GM21737 (cell line): ENCODE results near the gene ORC6.
"Not testable (repeated sequence)": the region's sequence is repeated elsewhere in the genome, so short reads cannot be mapped to it uniquely, and the experiment has no call there.

Source experiments
- ATAC-seq: cut with Tn5 transposase; IDR thresholded peaks from one replicate; pipeline ENCODE4 v1.9.1; 2021; ENCODE audit warnings: mild to moderate bottlenecking, moderate library complexity; ENCODE audit not compliant: unreplicated experiment

Gene ORC6, protein sequence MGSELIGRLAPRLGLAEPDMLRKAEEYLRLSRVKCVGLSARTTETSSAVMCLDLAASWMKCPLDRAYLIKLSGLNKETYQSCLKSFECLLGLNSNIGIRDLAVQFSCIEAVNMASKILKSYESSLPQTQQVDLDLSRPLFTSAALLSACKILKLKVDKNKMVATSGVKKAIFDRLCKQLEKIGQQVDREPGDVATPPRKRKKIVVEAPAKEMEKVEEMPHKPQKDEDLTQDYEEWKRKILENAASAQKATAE

DNA sequence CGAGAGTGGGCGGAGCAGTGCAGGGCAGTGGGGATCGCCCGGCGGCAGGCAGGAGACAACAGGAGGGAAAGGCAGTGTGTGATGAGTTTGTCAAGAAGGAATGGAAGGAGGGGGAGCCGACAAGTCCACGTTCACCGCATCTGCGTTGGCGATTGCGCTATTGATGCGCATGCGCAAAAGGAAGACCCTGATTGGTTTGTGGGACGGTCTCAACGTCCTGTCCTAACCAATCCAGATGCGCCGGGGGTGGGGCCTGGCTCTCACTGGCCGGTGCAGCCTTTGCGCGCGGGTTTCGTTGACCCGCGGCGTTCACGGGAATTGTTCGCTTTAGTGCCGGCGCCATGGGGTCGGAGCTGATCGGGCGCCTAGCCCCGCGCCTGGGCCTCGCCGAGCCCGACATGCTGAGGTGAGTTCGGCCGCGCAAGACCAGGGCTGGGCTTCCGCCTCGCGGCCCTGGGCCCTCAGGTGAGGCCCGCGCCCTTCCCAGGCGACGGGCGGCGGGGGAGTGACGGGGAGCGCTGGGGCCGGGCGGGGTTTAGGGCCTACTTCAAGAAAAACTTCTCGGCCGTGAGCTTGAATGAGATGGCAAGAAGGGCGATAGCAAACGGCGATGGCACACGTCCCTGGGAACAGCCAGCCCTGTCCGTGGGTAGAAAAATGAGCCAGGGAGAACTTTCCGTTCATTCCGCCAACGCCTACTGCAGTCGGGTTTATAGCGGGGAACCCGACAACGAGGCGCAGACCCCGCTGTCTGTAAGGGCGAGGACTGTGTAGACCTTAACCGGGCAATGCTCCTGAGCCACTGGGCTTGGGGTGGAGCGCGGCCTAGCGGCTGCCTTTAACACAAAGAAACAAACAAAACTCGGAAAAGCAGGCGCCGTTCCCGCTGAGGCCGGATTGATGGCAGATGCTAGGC is at the start of gene ORC6:
TSS of gene ORC6 (plus strand) at position 295 of the 916 bp plus-strand sequence. CDS start at position 342, 47 bp downstream.
- peak; percentile 69 for ATAC-seq

DNA sequence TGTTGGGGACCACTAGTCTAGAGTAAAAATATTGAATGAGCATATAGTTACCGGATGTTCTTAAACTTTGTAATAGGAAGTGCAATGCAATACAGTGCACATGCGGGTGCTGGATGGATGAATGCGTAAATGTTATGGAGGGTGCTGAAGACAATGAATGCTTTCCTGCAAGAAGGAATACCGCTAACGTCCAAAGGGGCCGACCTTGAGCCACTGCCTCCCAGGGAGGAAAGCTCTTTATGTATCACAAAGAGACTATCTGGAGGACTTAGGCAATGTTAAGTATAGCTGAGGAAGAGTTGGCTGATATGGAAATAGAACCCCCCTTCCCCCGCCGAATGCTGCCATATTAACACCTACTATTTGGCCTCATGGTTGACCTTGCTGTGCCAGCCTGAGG is 40.8 kb upstream of the ORC6 start:
- no peak for ATAC-seq

DNA sequence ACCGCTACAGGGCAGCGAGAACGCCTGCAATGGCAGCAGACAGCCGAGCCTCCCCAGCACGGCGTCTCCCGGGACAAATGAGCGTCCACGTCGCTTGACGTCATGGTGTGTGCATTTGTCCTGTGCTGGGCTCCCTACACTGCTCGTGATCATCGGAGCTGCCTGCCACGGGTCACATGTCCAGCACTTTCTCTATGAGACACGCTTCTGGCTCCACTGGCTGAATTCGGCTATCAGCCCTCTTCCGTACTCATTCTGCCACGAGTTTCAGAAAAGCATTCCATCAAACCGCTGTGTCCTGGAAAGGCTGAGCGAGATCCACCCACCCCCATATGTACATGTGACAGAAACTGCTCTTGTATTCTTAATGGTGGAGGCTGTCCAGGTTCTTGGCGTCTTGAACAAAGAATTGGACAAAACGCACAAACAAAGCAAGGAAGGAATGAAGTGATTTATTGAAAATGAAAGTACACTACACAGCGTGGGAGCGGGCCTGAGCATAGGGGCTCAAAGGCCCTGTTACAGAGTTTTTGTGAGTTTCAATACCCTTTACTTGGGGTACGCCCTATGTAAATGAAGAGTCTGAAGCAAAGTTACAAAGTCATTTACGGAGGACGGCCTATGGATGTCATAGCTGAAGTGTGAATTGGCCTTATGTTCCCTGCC is 39.7 kb upstream of the ORC6 start:
- ATAC-seq: no peak

DNA sequence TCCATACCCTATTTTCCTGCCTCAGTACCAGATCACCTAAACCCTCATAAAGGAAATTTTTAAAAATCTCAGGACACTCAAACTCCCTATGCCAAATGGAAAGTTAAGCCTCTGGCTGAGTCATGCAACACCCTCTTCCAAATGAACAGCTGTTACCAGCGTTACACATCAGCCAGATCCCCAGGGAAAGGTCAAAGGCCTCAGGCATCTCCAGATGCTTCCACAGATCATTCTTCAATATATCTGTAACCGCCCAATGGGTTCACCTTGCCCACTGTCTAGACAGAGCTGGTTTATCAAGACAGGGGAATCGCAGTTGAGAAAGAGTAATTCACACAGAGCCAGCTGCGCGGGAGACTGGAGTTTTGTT is 39.2 kb upstream of the ORC6 start:
- ATAC-seq: no peak

DNA sequence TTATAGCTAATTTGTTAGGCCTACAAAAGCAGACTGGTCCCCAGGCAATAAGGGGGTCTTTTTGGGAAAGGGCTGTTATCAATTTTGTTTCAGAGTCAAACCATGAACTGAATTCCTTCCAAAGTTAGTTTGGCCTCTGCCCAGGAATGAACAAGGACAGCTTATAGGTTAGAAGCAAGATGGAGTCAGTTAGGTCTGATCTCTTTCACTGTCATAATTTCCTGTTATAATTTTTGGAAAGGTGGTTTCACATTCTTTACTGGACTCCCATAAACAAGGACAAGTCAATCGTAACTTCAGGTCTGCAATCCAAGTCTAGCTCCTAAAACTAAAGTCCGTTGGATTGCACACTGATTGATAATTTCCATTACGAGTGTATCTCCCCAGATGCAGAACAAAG is 38.2 kb upstream of the ORC6 start:
- no peak for ATAC-seq

DNA sequence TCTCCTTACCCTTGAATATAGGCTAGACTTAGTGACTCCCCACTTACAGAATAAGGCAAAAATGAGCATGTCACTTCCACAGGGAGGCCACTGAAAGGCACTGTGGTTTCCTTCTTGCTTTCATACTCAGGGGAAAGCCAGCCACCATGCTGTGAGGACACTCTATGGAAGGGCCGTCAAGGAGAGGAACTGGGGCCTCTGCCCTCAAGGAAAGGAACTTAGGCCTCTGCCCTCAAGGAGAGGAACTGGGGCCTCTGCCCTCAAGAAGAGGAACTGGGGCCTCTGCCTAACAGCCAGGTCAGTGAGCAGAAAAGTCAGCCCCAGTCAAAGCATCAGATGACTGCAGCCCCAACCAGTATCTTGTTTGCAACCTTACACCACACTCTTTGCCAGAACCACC is 30.5 kb upstream of the ORC6 start:
- ATAC-seq: peak; percentile 95

DNA sequence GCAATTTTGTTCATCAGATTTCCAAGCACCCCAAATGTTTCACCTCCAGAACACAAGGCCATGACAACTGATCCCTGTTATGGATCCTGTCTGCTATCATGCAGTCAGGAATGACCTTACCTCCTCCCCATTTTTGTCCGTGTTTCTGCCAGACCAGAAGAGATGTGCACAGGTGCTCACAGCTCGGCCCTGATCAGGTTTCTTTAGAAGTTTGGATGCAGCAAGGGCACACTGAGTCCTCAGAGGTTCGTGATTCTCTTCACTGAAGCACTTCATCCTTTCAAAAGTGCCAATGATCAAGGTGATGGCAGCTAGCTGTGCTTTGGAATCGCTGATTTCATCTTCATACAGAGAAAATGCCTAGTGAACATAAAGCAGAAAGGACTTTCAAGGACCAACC is 27.3 kb upstream of the ORC6 start:
- ATAC-seq: no peak

DNA sequence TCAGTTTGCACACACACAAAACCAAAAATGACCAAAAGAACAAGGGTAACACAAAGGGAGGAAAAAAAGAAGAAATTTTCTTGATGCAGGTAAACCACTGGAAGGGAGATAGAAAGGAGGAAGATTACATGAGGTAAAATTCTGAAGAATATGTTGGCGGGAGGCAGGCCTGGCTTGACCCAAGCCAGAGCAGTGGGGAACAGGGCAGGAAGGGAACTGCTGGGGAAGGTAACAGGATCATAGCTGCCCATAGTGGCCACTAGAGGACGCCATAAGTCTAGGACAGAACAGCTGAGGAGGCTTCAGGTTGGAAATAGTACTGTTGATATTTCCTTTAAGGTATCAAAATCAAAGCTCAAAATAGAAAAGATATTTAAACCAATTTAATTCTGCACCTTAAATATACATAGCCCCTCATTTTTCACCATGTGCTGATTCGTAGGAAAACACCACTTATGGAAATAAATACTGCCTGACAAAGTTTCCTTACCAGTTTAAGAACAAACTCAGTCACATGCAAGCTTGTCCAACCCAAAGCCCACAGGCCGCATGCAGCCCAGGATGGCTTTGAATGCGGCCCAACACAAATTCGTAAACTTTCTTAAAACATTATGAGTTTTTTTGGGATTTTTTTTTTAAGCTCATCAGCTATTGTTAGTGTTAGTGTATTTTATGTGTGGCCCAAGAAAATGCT is 16.0 kb upstream of the ORC6 start:
- ATAC-seq: peak; percentile 66

DNA sequence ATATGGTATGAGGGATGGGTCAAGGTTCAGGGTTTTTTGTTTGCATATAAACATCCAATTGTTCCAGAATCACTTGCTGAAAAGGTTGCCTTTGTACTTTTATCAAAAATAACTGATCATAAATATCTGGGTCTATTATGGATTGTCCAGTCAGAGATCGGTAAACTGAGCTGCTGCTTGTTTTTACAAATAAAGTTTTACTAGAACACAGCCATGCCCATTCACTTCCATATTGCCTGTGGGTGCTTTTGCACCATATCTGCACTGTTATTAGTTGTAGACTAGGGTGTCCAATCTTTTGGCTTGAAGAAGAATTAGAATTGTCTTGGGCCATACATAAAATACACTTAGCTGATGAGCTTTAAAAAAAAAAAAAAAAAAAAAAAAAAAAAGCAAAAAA is 11.5 kb upstream of the ORC6 start:
- not testable (repeated sequence) for ATAC-seq

DNA sequence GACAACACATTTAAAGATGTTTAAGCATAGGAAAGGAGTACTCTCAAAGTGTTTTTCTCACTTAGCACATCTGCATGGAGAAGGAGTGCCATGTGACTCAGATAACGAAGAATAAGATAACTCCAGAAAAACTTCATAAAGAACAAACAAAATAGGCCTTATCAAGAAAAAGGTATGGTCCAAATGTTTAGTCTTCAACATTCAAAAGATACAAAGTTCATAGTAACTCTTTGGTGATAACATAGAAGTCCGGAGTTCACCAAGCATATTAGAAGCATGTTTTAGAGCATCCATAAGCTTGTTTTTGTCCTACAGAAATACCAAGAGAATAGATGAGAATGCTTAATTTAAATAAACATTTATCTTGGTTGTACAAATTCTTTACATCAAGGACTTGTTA is 7.6 kb upstream of the ORC6 start:
- not testable (repeated sequence) for ATAC-seq

DNA sequence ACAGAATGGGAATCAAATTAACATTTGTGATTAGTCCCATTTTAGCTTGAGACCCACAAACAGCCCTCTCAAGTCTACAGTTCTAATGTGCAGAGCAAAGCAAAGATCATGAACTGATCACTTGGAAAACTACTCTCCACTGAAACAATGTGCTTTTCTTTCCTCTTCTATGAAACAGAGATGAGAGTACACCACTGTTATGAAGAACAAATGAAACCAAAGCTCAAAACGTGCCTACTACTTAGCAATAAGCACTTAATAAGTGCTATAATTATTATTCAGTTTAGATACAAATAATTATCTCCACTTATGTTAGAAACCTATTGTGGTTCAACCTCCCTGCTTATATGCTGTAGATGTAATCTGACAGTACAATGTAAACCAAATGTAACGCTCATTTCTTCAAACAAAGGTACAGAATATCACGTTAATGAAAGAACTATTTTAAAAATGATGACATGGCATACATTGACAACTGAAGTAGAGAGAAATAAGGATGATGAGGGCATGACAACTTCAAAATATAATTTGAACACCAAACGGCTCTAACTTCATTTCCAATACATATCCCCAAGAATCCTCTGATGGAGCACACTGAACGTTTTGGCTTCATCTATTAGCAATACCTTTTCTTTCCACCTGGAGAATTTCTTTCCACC is 2.5 kb upstream of the ORC6 start:
- no peak for ATAC-seq

DNA sequence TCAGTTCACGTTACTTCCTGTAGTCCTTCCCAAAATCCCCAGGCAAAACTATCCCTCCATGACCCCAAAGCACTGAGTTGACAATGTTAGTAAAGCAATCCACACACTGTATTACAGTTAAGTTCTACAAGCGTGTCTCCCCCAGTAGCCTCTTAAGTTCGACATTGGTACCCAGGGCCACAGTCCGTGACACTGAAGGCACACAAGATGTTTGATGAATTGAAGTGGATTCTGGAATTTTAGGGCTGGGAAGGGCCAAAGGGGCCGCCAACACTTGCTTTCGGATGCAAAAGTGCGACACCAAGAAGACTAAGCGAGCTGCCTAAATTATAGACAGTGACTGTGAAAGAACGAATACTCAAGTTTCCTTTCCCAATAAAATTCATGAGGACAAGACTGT is 2.0 kb upstream of the ORC6 start:
- no peak for ATAC-seq

DNA sequence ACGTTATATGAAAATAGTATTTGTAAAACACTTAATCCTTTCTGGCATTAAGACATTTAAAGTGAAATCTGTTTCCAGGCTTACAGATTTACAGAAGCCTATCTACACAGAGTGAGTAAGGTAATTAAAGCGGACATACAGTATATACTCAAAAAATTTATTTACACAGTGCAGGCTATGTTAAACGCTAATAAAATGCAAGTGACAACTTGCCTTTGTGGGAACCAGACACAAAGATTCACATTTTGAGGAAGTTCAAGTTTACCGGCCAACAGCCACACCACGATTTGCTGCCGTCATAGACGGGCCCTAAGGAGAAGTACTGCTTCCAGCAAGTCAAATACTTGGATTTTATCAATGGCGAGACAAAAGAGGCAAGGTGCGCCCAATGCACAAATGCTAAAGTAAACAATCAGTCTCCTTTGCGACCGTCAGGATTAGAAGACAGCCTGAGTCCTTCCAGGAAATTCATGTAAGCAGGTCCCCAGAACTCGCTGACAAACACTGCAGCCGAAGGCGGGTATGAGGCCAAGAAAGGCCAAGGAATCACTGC is 1.3 kb upstream of the ORC6 start:
- ATAC-seq: no peak

DNA sequence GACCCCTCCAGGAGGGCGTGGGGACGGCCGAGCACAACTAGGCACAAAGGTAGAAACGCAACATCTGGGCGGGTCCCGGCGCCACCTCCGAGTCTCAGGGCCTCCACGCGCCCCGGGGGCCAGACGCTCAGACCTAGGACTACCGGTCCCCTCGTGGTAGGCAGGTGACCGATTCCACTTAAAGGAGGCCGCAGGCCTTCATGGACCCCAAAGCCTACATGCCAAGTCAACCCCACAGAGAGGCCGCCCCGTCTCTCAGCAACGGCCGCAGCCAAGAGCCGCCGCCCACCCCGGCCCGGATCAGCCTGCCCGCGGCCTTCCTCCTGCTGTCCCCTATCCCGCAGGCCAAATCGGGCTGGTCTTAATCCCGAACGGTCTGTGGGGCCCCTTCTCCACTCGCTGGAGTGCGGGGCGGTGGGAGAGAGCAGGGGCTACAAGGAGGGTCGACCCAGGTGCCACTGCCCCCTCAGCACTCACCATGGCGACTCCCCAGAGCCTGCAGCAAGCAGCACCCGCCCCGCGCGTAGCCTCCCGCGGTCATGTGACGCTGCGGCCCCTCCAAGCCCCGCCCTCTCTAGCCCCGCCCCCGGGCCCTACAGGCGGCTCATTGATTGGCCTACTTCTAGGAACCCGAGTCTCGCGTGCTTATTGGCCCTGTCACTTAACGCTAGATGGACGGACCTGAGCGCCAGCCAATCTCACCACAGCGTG is 650 bp upstream of the ORC6 start, which contains the start of gene VPS35:
TSS of gene VPS35 (minus strand) at position 525 of the 711 bp plus-strand sequence. CDS start at position 480, 45 bp downstream.
- peak; percentile 81 for ATAC-seq

DNA sequence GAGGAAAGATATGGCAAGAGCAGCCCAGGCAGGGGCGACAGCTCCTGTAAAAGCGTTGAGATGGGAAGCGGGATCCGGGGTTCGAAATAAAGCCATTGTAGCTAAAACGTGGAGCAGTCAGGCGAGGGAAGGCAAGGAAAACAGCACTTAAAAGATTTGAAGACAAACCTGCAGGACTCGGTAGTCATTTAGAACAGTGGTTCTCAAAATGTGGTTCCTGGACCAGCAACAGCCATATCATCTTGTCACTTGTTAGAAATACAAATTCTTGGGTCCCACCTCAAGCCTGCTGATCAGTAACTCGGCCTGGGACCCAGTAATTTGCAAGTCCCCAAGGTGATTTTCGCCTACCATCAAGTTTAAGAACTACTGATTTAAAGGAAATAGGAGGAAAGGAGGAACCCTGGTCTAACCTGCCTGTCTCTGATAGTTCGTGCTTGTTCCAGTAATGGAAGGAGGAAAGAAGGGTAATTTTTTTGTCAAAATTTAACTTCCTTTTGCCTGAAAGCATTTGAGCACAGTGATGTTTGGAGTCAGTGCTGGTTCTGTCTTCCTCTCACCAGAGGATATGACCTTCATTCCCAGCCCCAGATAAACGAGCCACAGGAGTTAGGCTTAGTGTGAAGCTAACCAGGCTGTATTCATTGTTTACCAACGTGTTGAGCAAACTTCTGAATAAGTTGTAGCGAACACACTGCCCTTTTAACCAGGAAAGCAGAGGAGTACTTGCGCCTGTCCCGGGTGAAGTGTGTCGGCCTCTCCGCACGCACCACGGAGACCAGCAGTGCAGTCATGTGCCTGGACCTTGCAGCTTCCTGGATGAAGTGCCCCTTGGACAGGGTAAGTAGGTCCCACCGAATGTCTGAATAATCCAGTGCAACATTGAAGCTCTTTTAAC is 1.1 kb downstream of the ORC6 start:
- ATAC-seq: no peak

DNA sequence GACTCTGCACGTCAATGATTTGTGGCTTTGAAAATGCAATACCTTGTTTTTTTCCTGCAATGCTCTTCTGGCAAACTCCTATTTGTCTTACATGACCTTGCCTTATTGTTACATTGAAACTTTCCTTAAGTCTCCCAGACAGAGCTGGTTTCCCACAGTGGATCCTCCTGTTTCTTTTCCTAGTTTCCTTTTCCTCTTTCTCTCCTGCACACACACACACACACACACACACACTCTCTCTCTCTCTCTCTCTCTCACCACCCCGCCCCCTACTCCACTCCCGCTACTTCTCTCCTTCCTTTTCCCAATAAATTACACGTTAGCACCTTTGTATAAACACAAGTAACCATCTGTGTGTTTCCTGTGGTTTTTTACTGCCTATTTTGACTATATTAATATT is 2.3 kb downstream of the ORC6 start:
- no peak for ATAC-seq

DNA sequence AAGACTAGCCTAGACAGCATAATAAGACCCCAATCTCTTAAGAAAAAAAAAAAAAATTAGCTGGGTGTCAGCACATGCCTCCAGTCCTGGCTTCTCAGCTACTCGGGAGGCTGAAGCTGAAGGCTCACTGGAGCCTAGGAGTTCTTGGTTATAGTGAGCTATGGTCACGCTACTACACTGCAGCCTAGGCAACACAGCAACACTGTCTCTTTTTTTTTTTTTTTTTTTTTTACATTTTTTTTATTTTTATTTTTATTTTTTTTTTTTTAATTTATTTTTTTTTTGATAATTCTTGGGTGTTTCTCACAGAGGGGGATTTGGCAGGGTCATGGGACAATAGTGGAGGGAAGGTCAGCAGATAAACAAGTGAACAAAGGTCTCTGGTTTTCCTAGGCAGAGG is 4.1 kb downstream of the ORC6 start:
- ATAC-seq: no peak

DNA sequence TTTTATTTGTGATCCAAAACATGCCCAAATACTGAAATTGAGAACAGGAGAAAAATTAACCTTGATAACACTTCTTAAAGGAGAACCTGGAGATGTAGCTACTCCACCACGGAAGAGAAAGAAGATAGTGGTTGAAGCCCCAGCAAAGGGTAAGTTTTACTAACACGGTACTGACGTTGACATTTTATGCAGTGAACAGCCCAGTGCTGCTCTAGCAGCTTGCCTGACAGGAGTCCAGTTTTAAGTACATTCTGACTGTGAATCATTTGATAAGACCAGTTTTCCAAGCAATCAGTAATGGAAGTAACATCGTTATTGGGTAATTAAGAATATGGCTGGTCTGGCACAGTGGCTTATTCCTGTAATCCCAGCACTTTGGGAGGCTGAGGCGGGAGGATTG is 6.5 kb downstream of the ORC6 start:
- no peak for ATAC-seq

DNA sequence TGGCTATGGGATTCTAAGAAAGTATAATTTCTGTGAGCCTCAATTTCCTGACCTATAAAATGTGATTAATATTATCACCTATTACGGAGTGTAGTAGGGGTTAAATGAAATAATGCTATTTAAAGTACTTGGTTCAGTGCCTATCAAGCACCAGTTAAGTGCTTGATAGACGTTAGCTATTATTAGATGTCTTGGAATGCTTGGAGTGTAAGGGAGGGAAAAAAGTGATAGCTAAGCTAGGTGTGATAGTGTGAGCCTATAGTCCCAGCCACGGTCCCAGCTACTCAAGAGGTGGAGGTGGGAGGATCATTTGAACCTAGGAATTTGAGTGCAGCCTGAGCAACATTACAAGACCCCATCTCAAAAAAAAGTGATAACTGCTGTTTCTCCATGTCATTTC is 7.5 kb downstream of the ORC6 start:
- no peak for ATAC-seq
